Memory B cell (primary cell): Measurements from ENCODE around the gene APMAP.
"Not testable (repeated sequence)": the region's sequence is repeated elsewhere in the genome, so short reads cannot be mapped to it uniquely, and the experiment has no call there.

Source experiments
- ATAC-seq: fragments of 150-1000 bp; cut with Tn5 transposase; 2 replicates; pipeline ENCODE4 v1.10.0; 2021; ENCODE audit warnings: low read depth, mild to moderate bottlenecking, moderate library complexity
- DNase-seq, 2 donors: peaks; one replicate each; pipeline ENCODE4 v3.0.0; 2022; ENCODE audit warnings: low spot score in 2 of 2
- H3K27ac Mint-ChIP-seq: one replicate; pipeline ENCODE4 v1.8.0; 2022; ENCODE audit warnings: mild to moderate bottlenecking, moderate library complexity, mixed read lengths
- H3K27me3 Mint-ChIP-seq: one replicate; pipeline ENCODE4 v1.8.0; 2022; ENCODE audit warnings: mixed read lengths
- H3K36me3 Mint-ChIP-seq: one replicate; pipeline ENCODE4 v1.8.0; 2022; ENCODE audit warnings: mild to moderate bottlenecking, mixed read lengths
- H3K4me1 Mint-ChIP-seq: one replicate; pipeline ENCODE4 v1.8.0; 2022; ENCODE audit warnings: mixed read lengths
- H3K4me3 Mint-ChIP-seq: one replicate; pipeline ENCODE4 v1.8.0; 2022; ENCODE audit warnings: mild to moderate bottlenecking, moderate library complexity, mixed read lengths
- H3K9me3 Mint-ChIP-seq: one replicate; pipeline ENCODE4 v1.8.0; 2022; ENCODE audit warnings: mixed read lengths

Gene APMAP

GRCh38 chr20:25006431-25007167 lies 14.0 kb upstream of the APMAP start:
- no peaks in the 10 kb centered on the region for H3K4me1 Mint-ChIP-seq

GRCh38 chr20:25005661-25006060 lies 13.1 kb upstream of the APMAP start:
- peaks cover 3% of the 10 kb centered on the region for H3K9me3 Mint-ChIP-seq
- DNase-seq (no peak), ATAC-seq (no peak)
- no peaks in the 10 kb centered on the region for H3K27me3 Mint-ChIP-seq
- no peak overlapping the region for H3K27ac Mint-ChIP-seq
- H3K4me3 Mint-ChIP-seq, result no peak overlapping the region
- no peaks in the 10 kb centered on the region for H3K4me1 Mint-ChIP-seq
- peaks cover 46% of the 10 kb centered on the region for H3K36me3 Mint-ChIP-seq

More at GRCh38 chr20:25006431-25007167, 14.0 kb upstream of the APMAP start:
- no peak for ATAC-seq
- Mint-ChIP-seq H3K27ac (no peak overlapping the region), H3K27me3 (no peaks in the 10 kb centered on the region), H3K36me3 (peaks cover 51% of the 10 kb centered on the region), H3K4me3 (no peak overlapping the region), H3K9me3 (peaks cover 3% of the 10 kb centered on the region)
- DNase-seq, result no peak

- Mint-ChIP-seq H3K4me1 (no peaks in the 10 kb centered on the region), H3K9me3 (peaks cover 3% of the 10 kb centered on the region), H3K36me3 (peaks cover 42% of the 10 kb centered on the region), H3K27me3 (no peaks in the 10 kb centered on the region), H3K27ac (no peak overlapping the region), H3K4me3 (no peak overlapping the region)
- ATAC-seq, result no peak
- no peak for DNase-seq
These were observed 12.7 kb upstream of the APMAP start for GRCh38 chr20:25005220-25005619.

DNA sequence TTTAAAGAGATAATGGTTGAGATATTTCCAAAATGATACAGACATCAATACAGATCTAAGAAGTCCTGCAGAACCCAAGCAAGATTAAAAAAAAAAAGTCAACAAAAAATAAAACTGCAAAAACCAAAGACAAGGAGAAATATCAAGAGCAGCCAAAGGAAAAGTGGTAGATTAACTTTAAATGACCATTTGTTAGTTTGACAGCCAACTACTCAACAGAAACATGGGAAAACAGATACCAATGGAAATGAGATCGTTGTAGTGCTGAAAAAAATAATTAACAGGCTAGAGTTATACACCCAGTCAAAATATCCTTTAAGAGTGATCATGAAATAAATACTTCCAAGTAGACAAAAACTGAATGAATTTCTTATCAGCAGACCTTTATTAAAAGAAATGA lies 10.5 kb upstream of the APMAP start:
- H3K4me1 Mint-ChIP-seq, result peaks cover 3% of the 10 kb centered on the region
- peaks cover 35% of the 10 kb centered on the region for H3K36me3 Mint-ChIP-seq
- no peak overlapping the region for H3K4me3 Mint-ChIP-seq
- DNase-seq (no peak), ATAC-seq (no peak)
- no peak overlapping the region for H3K27ac Mint-ChIP-seq
- no peaks in the 10 kb centered on the region for H3K27me3 Mint-ChIP-seq
- H3K9me3 Mint-ChIP-seq, result peaks cover 3% of the 10 kb centered on the region

GRCh38 chr20:25001323-25001722 lies 8.8 kb upstream of the APMAP start:
- DNase-seq, H3K27me3 Mint-ChIP-seq, H3K9me3 Mint-ChIP-seq, H3K4me3 Mint-ChIP-seq, H3K4me1 Mint-ChIP-seq, H3K27ac Mint-ChIP-seq, ATAC-seq: not testable (repeated sequence)
- H3K36me3 Mint-ChIP-seq, result peaks cover 25% of the 10 kb centered on the region

DNA sequence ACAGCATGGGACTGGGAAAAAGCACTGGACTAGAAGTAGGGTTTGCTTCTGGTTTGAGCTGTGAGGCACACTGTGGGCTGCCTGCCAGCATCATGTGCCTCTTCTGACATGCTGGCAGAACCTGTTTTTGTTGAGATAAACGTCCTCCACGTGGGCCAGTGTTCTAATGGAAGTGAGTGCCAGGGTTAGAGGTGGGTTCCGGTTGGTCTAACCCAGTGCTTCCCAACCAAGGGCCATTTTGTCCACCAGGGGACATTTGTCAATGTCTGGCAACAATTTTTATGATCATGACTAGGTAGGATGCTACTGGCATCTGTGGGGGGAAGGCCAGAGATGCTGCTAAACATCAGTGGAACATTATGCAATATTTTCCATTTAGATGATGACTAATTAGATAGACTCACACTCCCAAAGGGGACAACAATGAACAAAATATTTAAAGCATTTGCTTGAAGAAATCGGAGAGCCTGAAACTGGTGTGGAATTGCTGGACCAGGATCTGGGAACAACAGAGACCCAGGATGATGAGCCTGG lies 7.8 kb upstream of the APMAP start:
- ATAC-seq (no peak), DNase-seq (no peak)
- peaks cover 3% of the 10 kb centered on the region for H3K4me1 Mint-ChIP-seq
- H3K36me3 Mint-ChIP-seq, result peaks cover 18% of the 10 kb centered on the region
- no peak overlapping the region for H3K27ac Mint-ChIP-seq
- no peak overlapping the region for H3K4me3 Mint-ChIP-seq
- no peaks in the 10 kb centered on the region for H3K27me3 Mint-ChIP-seq
- peaks cover 3% of the 10 kb centered on the region for H3K9me3 Mint-ChIP-seq

GRCh38 chr20:24999568-24999967 lies 7.0 kb upstream of the APMAP start:
- Mint-ChIP-seq H3K27ac (no peak overlapping the region), H3K4me1 (peaks cover 9% of the 10 kb centered on the region), H3K36me3 (peaks cover 18% of the 10 kb centered on the region), H3K9me3 (peaks cover 3% of the 10 kb centered on the region), H3K4me3 (no peak overlapping the region), H3K27me3 (no peaks in the 10 kb centered on the region)
- ATAC-seq, result no peak
- DNase-seq, result no peak

GRCh38 chr20:24998631-24999445 lies 6.3 kb upstream of the APMAP start:
- H3K4me3 Mint-ChIP-seq, result no peak overlapping the region
- H3K4me1 Mint-ChIP-seq, result peaks cover 12% of the 10 kb centered on the region
- no peak for ATAC-seq
- no peak for DNase-seq
- H3K27ac Mint-ChIP-seq, result peak overlapping the region; percentile 77
- peaks cover 3% of the 10 kb centered on the region for H3K9me3 Mint-ChIP-seq
- H3K36me3 Mint-ChIP-seq, result peaks cover 13% of the 10 kb centered on the region
- no peaks in the 10 kb centered on the region for H3K27me3 Mint-ChIP-seq

GRCh38 chr20:24998121-24998520 lies 5.6 kb upstream of the APMAP start:
- Mint-ChIP-seq H3K36me3 (peaks cover 10% of the 10 kb centered on the region), H3K9me3 (peaks cover 3% of the 10 kb centered on the region), H3K4me3 (no peak overlapping the region), H3K27me3 (no peaks in the 10 kb centered on the region), H3K4me1 (peaks cover 15% of the 10 kb centered on the region), H3K27ac (no peak overlapping the region)
- ATAC-seq, result no peak
- no peak for DNase-seq

DNA sequence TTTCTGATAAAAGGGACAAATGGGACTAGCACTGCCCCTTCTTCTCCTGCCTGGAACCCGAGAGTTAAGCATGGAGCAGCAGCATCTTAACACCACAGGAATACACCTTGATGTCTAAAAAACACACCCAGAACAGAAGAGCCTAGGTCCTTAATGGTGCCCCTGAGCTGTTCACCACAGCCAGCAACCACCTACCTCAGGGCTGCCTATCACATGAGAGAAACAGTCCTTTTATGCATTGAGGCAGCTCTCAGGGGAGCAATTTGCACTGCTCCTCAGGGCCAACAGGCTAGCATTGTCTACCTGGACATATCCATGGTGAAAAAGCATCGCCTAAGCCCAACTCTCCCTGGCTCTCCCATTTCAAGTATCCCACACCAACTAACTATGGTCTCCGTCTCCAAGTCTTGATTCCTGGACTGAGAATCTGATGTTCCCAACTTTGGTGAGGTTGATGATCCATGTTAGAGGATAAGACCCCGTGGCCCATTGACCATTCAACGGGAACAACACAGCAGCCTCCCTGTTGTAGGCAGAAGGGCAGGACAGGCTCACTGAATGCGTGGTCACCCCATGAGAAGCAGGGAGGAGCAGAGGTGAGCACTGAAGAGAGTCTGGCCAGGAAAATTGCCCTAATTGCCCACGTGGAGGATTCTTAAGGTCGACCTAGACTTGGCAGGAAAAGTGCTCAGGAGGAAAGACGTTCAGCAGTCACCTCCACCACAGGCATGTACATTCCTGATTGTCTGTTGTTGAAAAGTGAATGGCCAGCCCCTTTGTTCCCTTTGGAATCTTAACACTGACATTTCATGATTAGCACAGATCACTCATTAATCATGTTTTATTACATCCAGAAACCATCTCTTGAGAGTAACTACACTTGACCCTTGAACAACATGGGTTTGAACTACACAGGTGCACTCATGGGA lies 4.2 kb upstream of the APMAP start:
- peaks cover 18% of the 10 kb centered on the region for H3K4me1 Mint-ChIP-seq
- H3K4me3 Mint-ChIP-seq, result no peak overlapping the region
- no peaks in the 10 kb centered on the region for H3K27me3 Mint-ChIP-seq
- no peak overlapping the region for H3K27ac Mint-ChIP-seq
- peaks cover under 1% of the 10 kb centered on the region for H3K36me3 Mint-ChIP-seq
- H3K9me3 Mint-ChIP-seq, result no peaks in the 10 kb centered on the region
- no peak for DNase-seq
- ATAC-seq, result no peak

GRCh38 chr20:24995741-24996448 lies 3.3 kb upstream of the APMAP start:
- Mint-ChIP-seq H3K27me3 (no peaks in the 10 kb centered on the region), H3K9me3 (no peaks in the 10 kb centered on the region), H3K36me3 (no peaks in the 10 kb centered on the region), H3K4me3 (no peak overlapping the region), H3K4me1 (peaks cover 23% of the 10 kb centered on the region), H3K27ac (no peak overlapping the region)
- ATAC-seq (no peak), DNase-seq (no peak)

DNA sequence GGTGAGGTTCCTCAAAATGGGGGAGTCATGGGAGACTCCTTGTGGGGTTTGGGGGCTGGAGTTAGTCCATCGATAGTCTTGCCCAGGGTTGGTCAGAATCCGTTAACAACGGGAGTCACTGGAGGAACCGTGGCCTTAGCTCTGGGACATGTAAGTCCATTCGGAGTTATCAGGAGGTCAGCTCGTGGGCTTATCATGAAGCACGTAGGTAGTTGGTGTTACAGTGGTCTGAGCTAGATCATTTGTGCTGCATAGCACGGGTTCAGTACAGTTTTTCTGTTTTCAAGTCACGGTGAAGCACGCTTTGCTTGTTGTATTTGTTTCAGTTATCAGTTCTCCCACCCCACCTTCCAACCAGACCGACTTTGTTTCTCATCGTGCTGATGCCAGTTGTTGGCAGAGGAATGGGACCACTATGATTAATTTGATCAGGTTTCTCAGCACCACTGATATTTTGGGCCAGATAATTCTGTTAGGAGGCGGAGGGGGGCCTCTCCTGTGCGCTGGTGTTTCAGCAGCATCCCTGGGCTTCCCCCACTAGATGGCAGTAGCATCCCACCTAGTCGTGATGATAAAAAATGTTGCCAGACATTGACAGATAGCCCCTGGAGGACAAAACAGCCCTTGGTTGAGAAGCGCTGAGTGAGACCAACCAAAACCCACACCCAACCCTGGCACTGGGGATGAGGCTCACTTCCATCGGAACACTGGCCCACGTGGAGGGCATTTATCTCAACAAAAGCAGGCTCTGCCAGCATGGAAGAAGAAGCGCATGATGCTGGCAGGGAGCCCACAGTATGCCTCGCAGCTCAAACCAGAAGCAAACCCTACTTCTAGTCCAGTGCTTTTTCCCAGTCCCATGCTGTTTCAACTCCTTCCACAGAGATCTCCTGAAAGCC lies 2.2 kb upstream of the APMAP start:
- Mint-ChIP-seq H3K9me3 (no peaks in the 10 kb centered on the region), H3K27ac (peak overlapping the region; percentile 98), H3K36me3 (no peaks in the 10 kb centered on the region), H3K27me3 (no peaks in the 10 kb centered on the region), H3K4me3 (peak overlapping the region; percentile 50), H3K4me1 (peaks cover 26% of the 10 kb centered on the region)
- DNase-seq (peak; percentile 89 to 90), ATAC-seq (peak; percentile 38)
